Body of pancreas (tissue), 4 donors: ENCODE data around the gene KIAA1671. TPM values are rescaled to one million over a fixed set of nuclear protein-coding genes. Genes with fewer than 3 reads are reported as not detected.

Experiments used
- ATAC-seq: fragments of 150-250 bp; one replicate; pipeline ENCODE4 v1.9.1; 2016
- DNase-seq, 4 donors: peaks; one replicate each; pipeline ENCODE4 v3.0.0-alpha.2; 2019
- H3K27ac ChIP-seq, 4 donors: fragments of 200-600 bp; sonication (generic); 1 replicate in 3 of 4; 2 replicates in 1 of 4; pipeline versions ENCODE4 v1.5.1 to v1.6.1; 2016 to 2019; ENCODE audit warnings: mild to moderate bottlenecking in 1 of 4, mixed read lengths in 1 of 4, moderate library complexity in 1 of 4
- H3K27me3 ChIP-seq, 2 donors: fragments of 200-600 bp; sonication (generic); one replicate each; pipeline ENCODE4 v1.6.0; 2016; ENCODE audit warnings: mild to moderate bottlenecking in 1 of 2
- H3K36me3 ChIP-seq, 2 donors: fragments of 200-600 bp; sonication (generic); replicated peaks in 1 of 2; 2 replicates each; pipeline ENCODE4 v1.5.1; 2016; ENCODE audit warnings: low read depth in 2 of 2; ENCODE audit not compliant: insufficient read depth in 1 of 2
- H3K4me1 ChIP-seq: fragments of 200-600 bp; sonication (generic); one replicate; pipeline ENCODE4 v1.6.0; 2016
- H3K4me3 ChIP-seq, 2 donors: fragments of 200-600 bp; sonication (generic); 1 replicate in 1 of 2; 2 replicates in 1 of 2; pipeline ENCODE4 v1.5.1; 2016 to 2019
- H3K9me3 ChIP-seq, 3 donors: fragments of 200-600 bp; sonication (generic); 1 replicate in 2 of 3; 2 replicates in 1 of 3; pipeline ENCODE4 v1.5.1; 2016
- POLR2A ChIP-seq, 3 donors: fragments of 450-650 bp; IDR thresholded peaks; one replicate each; pipeline ENCODE4 v1.6.1; 2016; ENCODE audit warnings: antibody characterized with exemption in 3 of 3, mild to moderate bottlenecking in 2 of 3
- WGBS, 2 donors: methylation state at CpG; one replicate each; pipeline ENCODE4 v1.1.5; 2017; 5-methylcytosine and 5-hydroxymethylcytosine counted together
- intact Hi-C: fragments of 100-400 bp; cut with DNase I; formaldehyde crosslinking; loops from one replicate; pipeline ENCODE4 v1.15.1; 2023
- total RNA-seq, 2 donors: library from RNA; depleted of rRNA; stranded (reverse); fragments of >200 nt; gene quantifications; one replicate each; pipeline ENCODE4 v1.1.0, GENCODE V29; 2016
- TF ChIP-seq, protein P1 (sequence below), 7 experiments: fragments of 450-650 bp in 4 of 7; fragments of 200-600 bp in 3 of 7; sonication (generic) in 3 of 7; IDR thresholded peaks; one replicate each; pipeline ENCODE4 v1.5.1; 2016 to 2019; ENCODE audit warnings: antibody characterized with exemption in 7 of 7

Gene KIAA1671
- total RNA-seq, 2 donors from 2014 or later: 24.9 to 79.8 TPM

DNA sequence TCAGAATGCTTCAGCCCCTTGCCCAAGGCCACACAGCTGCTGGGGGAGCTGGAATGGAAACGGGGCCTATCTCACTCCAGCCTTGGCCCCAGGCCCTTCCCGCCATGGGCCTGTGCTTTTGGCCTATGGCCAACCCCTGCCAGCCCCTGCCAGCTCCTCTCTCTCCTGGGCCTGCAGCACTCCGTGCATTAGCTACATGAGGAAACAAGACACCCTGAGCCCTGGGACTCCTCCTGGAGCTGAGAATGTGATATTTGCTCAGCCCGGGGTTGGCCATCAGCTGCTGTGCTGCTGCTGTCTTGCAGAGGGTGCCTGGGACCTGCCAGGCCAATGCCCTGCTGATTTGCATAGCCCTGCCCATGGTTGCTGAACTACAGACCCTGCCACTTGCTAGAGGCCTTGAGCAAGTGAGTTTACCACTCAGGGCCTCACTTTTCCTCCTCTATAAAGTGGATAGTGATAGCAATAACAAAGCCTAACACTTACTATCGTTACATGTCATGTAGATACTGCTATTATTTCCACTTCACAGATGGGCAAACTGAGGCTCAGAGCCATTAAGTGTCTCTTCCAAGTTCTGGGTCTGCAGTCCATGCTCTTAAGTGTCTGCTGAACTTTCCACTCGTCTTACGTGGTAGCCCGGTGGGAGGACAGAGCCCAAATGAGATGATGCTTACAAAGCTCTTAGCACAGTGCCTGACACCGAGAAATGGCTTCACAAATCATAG is 99.6 kb downstream of the KIAA1671 start:
- Histone ChIP-seq H3K36me3 (no peaks in the 10 kb centered on the region), H3K27me3 (no peaks in the 10 kb centered on the region), H3K9me3 (no peaks in the 10 kb centered on the region), H3K27ac (peak overlapping the region; percentile 24 to 62 (median 54)), H3K4me1 (peaks cover 23% of the 10 kb centered on the region), H3K4me3 (no peak overlapping the region)
- intact Hi-C loops: loop anchor here (10.0 kb wide), 1 partner anchor 287 kb away; no protein-coding TSS in a partner anchor
- ATAC-seq (peak; percentile 79), DNase-seq (peak; percentile 69 to 88 (median 87))
- TF ChIP-seq, protein P1, sequence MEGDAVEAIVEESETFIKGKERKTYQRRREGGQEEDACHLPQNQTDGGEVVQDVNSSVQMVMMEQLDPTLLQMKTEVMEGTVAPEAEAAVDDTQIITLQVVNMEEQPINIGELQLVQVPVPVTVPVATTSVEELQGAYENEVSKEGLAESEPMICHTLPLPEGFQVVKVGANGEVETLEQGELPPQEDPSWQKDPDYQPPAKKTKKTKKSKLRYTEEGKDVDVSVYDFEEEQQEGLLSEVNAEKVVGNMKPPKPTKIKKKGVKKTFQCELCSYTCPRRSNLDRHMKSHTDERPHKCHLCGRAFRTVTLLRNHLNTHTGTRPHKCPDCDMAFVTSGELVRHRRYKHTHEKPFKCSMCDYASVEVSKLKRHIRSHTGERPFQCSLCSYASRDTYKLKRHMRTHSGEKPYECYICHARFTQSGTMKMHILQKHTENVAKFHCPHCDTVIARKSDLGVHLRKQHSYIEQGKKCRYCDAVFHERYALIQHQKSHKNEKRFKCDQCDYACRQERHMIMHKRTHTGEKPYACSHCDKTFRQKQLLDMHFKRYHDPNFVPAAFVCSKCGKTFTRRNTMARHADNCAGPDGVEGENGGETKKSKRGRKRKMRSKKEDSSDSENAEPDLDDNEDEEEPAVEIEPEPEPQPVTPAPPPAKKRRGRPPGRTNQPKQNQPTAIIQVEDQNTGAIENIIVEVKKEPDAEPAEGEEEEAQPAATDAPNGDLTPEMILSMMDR (IDR thresholded peaks at IDR 0.05): no peak
- no peak for TF ChIP-seq POLR2A (IDR thresholded peaks at IDR 0.05)
- 42 to 51% methylated on average over 6 to 9 of the region's 9 CpGs for WGBS, 2 donors

DNA sequence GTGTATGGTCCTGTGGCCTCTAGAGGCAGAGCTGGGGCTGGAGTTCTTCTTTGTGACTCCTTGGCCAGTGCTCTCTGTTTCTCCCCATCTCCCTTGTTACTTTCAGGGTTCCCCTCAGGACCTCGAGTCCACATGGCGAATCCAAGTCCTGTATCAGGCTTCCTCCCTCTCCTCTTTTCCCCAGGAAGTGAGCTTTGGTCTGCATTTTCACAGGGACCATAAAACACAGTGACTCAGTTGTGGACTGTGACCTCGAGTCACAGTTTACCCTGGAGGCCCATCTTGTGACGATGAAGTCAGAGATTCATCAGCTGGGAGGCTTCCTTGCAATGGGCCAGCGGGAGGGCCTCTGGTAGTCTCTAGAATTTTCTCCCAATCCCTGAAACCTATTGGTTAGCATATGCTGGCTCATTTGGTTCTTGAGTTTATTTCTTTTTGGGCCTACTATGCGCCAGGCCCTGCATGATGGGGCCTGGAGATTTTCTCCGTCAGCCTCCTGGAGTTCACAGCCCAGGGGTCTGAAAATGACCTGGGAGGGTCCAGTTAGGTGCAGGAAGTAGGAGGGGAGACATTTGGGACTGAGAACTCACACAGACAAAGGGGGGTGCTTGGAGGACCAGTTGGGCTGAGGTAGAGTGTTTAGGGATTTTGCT is 100.8 kb downstream of the KIAA1671 start:
- Histone ChIP-seq H3K9me3 (no peaks in the 10 kb centered on the region), H3K36me3 (no peaks in the 10 kb centered on the region), H3K4me1 (peaks cover 23% of the 10 kb centered on the region), H3K4me3 (no peak overlapping the region), H3K27ac (peak overlapping the region in 2 of 4 donors; percentile 27 to 62), H3K27me3 (no peaks in the 10 kb centered on the region)
- intact Hi-C loops: loop anchor here (10.0 kb wide), 1 partner anchor 288 kb away; no protein-coding TSS in a partner anchor
- ATAC-seq: no peak
- TF ChIP-seq, protein P1 (IDR thresholded peaks at IDR 0.05): no peak
- no peak for TF ChIP-seq POLR2A (IDR thresholded peaks at IDR 0.05)
- no peak for DNase-seq
- 73 to 83% methylated on average over 7 of the region's 7 CpGs for WGBS, 2 donors

DNA sequence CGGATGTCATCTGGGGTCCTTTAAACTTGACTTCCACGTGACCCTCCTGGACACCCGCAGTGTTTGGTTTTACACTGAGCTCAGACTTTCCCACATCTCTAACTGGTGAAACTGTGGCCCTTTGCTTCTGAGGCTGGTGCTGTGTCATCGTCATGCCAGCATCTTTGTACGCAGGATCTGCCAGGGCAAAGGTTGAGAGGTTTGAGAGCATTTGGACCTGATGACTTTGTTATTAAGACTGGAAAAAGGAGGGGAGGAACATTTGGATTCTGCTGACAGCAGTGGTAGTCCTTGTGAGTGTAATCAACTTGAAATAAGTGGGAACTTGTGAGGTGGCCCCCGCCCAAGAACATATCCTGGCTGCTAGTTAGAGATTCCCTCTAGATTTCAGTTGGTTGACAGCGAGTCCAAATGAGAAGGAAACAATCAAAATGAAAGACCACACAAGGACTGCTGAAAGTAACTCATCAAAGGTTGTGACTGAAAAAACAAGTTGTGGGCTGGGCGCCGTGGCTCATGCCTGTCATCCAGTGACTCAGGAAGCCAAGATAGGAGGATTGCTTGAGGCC is 102.5 kb downstream of the KIAA1671 start:
- DNase-seq (no peak), ATAC-seq (no peak)
- Histone ChIP-seq H3K4me1 (peaks cover 23% of the 10 kb centered on the region), H3K27ac (no peak overlapping the region), H3K9me3 (no peaks in the 10 kb centered on the region), H3K27me3 (no peaks in the 10 kb centered on the region), H3K36me3 (no peaks in the 10 kb centered on the region), H3K4me3 (no peak overlapping the region)
- no peak for TF ChIP-seq POLR2A (IDR thresholded peaks at IDR 0.05)
- TF ChIP-seq, protein P1 (IDR thresholded peaks at IDR 0.05): no peak
- 69 to 83% methylated on average over 9 of the region's 9 CpGs for WGBS, 2 donors
- intact Hi-C loops: loop anchor here (10.0 kb wide), 1 partner anchor 290 kb away; no protein-coding TSS in a partner anchor

GRCh38 chr22:25057013-25057881 is 104.7 kb downstream of the KIAA1671 start:
- Histone ChIP-seq H3K4me3 (no peak overlapping the region), H3K27me3 (no peaks in the 10 kb centered on the region), H3K27ac (no peak overlapping the region), H3K4me1 (peaks cover 14% of the 10 kb centered on the region), H3K36me3 (no peaks in the 10 kb centered on the region), H3K9me3 (no peaks in the 10 kb centered on the region)
- 27 to 41% methylated on average over 16 to 23 of the region's 23 CpGs for WGBS, 2 donors
- peak; percentile 75 for ATAC-seq
- intact Hi-C loops: loop anchor here (10.0 kb wide), 1 partner anchor 292 kb away; no protein-coding TSS in a partner anchor
- no peak for TF ChIP-seq POLR2A (IDR thresholded peaks at IDR 0.05)
- TF ChIP-seq, protein P1 (IDR thresholded peaks at IDR 0.05): peak; percentile 70 to 91 (median 77)
- peak; percentile 65 to 83 (median 72) for DNase-seq
